Neural crest cell (in vitro differentiated cells): ENCODE data around the gene LPCAT3. TPM values are rescaled to one million over a fixed set of nuclear protein-coding genes. Genes with fewer than 3 reads are reported as not detected.
A peak's percentile ranks its signal among the peaks of the same experiment; 100 is the strongest.

Experiments used
- DNase-seq: peaks from one replicate; pipeline ENCODE4 v3.0.0; 2021; ENCODE audit warnings: low read depth, mixed read lengths, low spot score
- H3K27ac Mint-ChIP-seq: one replicate; pipeline ENCODE4 v1.8.0; 2021; ENCODE audit warnings: mild to moderate bottlenecking, mixed read lengths; ENCODE audit not compliant: unreplicated experiment
- H3K27me3 Mint-ChIP-seq: 2 replicates; pipeline ENCODE4 v1.8.0; 2021; ENCODE audit warnings: low read depth, mild to moderate bottlenecking, mixed read lengths
- H3K36me3 Mint-ChIP-seq: 2 replicates; pipeline ENCODE4 v1.8.0; 2021; ENCODE audit warnings: low read depth, mild to moderate bottlenecking, mixed read lengths
- H3K4me1 Mint-ChIP-seq: 2 replicates; pipeline ENCODE4 v1.8.0; 2021; ENCODE audit warnings: mixed read lengths
- H3K4me3 Mint-ChIP-seq: one replicate; pipeline ENCODE4 v1.8.0; 2021; ENCODE audit warnings: mild to moderate bottlenecking, mixed read lengths
- H3K9me3 Mint-ChIP-seq: 2 replicates; pipeline ENCODE4 v1.8.0; 2021; ENCODE audit warnings: mixed read lengths
- CTCF ChIP-seq: fragments of 200-600 bp; sonication (generic); conservative IDR thresholded peaks from 2 replicates; pipeline ENCODE4 v1.5.0; 2021; ENCODE audit warnings: antibody characterized with exemption, mild to moderate bottlenecking
- total RNA-seq: library from RNA; stranded (reverse); gene quantifications from 2 replicates; pipeline ENCODE4 v1.2.1, GENCODE V29; 2021

The LPCAT3 gene
- total RNA-seq, 1 donor from 2014 or later = 32.8 TPM

- Mint-ChIP-seq H3K4me1 (no peaks in the 10 kb centered on the region), H3K27me3 (no peaks in the 10 kb centered on the region), H3K4me3 (no peak overlapping the region), H3K9me3 (no peaks in the 10 kb centered on the region), H3K27ac (no peak overlapping the region), H3K36me3 (peaks cover 10% of the 10 kb centered on the region)
- DNase-seq = no peak
- no peak for TF ChIP-seq CTCF
Measured at GRCh38 chr12:6987956-6988553, 30.2 kb downstream of the LPCAT3 start.

GRCh38 chr12:6982532-6982931 is 35.7 kb downstream of the LPCAT3 start:
- TF ChIP-seq CTCF = no peak
- no peaks in the 10 kb centered on the region for H3K27me3 Mint-ChIP-seq
- DNase-seq = no peak
- no peak overlapping the region for H3K4me3 Mint-ChIP-seq
- peak overlapping the region; percentile 67 for H3K27ac Mint-ChIP-seq
- H3K36me3 Mint-ChIP-seq = peaks cover 11% of the 10 kb centered on the region
- H3K4me1 Mint-ChIP-seq = peaks cover 3% of the 10 kb centered on the region
- no peaks in the 10 kb centered on the region for H3K9me3 Mint-ChIP-seq

- H3K9me3 Mint-ChIP-seq = no peaks in the 10 kb centered on the region
- H3K36me3 Mint-ChIP-seq = peaks cover 8% of the 10 kb centered on the region
- H3K4me1 Mint-ChIP-seq = peaks cover 3% of the 10 kb centered on the region
- H3K27ac Mint-ChIP-seq = peak overlapping the region; percentile 68
- TF ChIP-seq CTCF = no peak
- DNase-seq = no peak
- H3K4me3 Mint-ChIP-seq = no peak overlapping the region
- H3K27me3 Mint-ChIP-seq = no peaks in the 10 kb centered on the region
Measured at GRCh38 chr12:6981152-6982052, 36.9 kb downstream of the LPCAT3 start.

- TF ChIP-seq CTCF = no peak
- Mint-ChIP-seq H3K9me3 (no peaks in the 10 kb centered on the region), H3K27ac (no peak overlapping the region), H3K4me1 (peaks cover 3% of the 10 kb centered on the region), H3K4me3 (no peak overlapping the region), H3K27me3 (no peaks in the 10 kb centered on the region), H3K36me3 (peaks cover 12% of the 10 kb centered on the region)
- DNase-seq = no peak
Measured at GRCh38 chr12:6980740-6981139, 37.5 kb downstream of the LPCAT3 start.

- H3K36me3 Mint-ChIP-seq = peaks cover 12% of the 10 kb centered on the region
- no peak for TF ChIP-seq CTCF
- H3K4me1 Mint-ChIP-seq = peaks cover 3% of the 10 kb centered on the region
- no peaks in the 10 kb centered on the region for H3K27me3 Mint-ChIP-seq
- H3K27ac Mint-ChIP-seq = no peak overlapping the region
- H3K4me3 Mint-ChIP-seq = no peak overlapping the region
- no peak for DNase-seq
- no peaks in the 10 kb centered on the region for H3K9me3 Mint-ChIP-seq
Measured at GRCh38 chr12:6980075-6980474, 38.2 kb downstream of the LPCAT3 start.
